Measurements from ENCODE around the gene TAS2R60. TPM values are rescaled to one million over a fixed set of nuclear protein-coding genes. Genes with fewer than 3 reads are reported as not detected.
"Not testable (repeated sequence)": the region's sequence is repeated elsewhere in the genome, so short reads cannot be mapped to it uniquely, and the experiment has no call there.

TAS2R60 gene
- total RNA-seq, 1 donor = not detected

DNA sequence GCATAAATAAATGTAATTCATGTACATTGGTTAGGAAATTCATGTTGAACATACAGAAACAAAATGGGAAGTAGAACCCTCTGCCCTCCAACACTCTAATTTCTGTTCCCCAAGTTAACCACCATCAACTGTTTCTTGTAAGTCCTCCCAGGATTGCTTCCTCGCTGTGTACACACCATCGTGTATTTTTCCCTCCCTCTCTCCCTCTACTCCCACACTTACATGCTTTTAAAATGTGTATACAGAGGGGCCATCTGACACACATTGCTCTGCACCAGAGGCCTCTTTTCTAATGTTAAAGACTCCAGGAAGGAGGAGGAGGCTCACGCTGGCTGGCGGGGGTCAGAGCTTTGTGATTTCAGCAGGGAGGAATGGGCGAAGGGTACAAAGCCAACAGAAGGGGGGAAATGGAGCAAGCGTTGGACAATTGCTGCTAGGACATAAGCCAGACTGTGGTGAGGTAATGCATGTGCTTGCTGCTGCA is 32.7 kb upstream of the TAS2R60 start:
- Histone ChIP-seq H3K36me3 (ENCODE audit: insufficient read depth, low read length) (no peaks in the 10 kb centered on the region), H3K79me2 (ENCODE audit: insufficient read depth, low read length) (no peaks in the 10 kb centered on the region), H3K9me3 (ENCODE audit: low read depth, low read length) (no peaks in the 10 kb centered on the region), H3K27ac (ENCODE audit: low read depth, low read length) (no peak overlapping the region), H3K27me3 (ENCODE audit: insufficient read depth, low read length) (no peaks in the 10 kb centered on the region), H3K4me1 (ENCODE audit: insufficient read depth, low read length) (peaks cover 40% of the 10 kb centered on the region), H3K4me2 (ENCODE audit: insufficient read depth, low read length) (peak overlapping the region; percentile 60), H3K4me3 (ENCODE audit: insufficient read depth, low read length) (no peak overlapping the region), H2AFZ (ENCODE audit: low read length) (peak overlapping the region; percentile 57), H4K20me1 (ENCODE audit: insufficient read depth, low read length) (no peaks in the 10 kb centered on the region)
- peak; percentile 90 for DNase-seq (ENCODE audit: insufficient read length, low spot score, missing footprints)
- TF ChIP-seq, protein P1, sequence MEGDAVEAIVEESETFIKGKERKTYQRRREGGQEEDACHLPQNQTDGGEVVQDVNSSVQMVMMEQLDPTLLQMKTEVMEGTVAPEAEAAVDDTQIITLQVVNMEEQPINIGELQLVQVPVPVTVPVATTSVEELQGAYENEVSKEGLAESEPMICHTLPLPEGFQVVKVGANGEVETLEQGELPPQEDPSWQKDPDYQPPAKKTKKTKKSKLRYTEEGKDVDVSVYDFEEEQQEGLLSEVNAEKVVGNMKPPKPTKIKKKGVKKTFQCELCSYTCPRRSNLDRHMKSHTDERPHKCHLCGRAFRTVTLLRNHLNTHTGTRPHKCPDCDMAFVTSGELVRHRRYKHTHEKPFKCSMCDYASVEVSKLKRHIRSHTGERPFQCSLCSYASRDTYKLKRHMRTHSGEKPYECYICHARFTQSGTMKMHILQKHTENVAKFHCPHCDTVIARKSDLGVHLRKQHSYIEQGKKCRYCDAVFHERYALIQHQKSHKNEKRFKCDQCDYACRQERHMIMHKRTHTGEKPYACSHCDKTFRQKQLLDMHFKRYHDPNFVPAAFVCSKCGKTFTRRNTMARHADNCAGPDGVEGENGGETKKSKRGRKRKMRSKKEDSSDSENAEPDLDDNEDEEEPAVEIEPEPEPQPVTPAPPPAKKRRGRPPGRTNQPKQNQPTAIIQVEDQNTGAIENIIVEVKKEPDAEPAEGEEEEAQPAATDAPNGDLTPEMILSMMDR (IDR thresholded peaks at IDR 0.05; ENCODE audit: extremely low read depth, low read depth, low read length) = no peak

DNA sequence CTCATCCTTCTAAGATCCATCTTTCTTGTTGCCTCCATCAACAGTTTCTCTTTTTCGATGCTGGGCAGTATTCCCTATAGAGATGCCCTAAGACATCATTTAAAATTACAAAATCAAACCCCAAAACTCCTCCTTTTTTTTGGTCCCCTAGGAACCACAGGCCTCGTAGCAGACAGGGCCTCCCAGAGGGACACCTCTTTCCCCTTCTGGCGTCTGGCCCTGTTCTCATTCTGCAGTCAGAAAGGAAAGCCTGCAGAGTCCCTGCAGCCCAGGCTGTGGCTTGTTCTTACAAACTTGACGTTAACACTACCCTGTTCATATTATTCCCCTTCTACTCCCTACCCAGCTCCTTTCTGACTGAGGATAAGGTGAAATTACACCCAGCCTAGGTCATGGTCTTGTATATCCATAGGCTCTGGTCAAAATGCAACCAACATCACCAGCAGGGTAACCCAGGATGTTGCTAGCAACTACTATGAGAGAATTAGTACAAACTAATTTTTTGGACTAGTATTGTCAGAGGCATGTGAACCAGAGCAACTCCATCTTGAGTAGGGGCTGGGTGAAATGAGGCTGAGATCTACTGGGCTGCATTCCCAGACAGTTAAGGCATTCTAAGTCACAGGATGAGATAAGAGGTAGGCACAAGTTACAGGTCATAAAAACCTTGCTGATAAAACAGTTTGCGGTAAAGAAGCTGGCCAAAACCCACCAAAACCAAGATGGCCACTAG is 31.1 kb upstream of the TAS2R60 start:
- no peak overlapping the region for H3K4me3 ChIP-seq (ENCODE audit: insufficient read depth, low read length)
- no peak for DNase-seq (ENCODE audit: insufficient read length, low spot score, missing footprints)
- no peaks in the 10 kb centered on the region for H3K27me3 ChIP-seq (ENCODE audit: insufficient read depth, low read length)
- no peak overlapping the region for H3K4me2 ChIP-seq (ENCODE audit: insufficient read depth, low read length)
- no peaks in the 10 kb centered on the region for H3K79me2 ChIP-seq (ENCODE audit: insufficient read depth, low read length)
- H4K20me1 ChIP-seq (ENCODE audit: insufficient read depth, low read length) = no peaks in the 10 kb centered on the region
- no peaks in the 10 kb centered on the region for H3K36me3 ChIP-seq (ENCODE audit: insufficient read depth, low read length)
- H3K27ac ChIP-seq (ENCODE audit: low read depth, low read length) = no peak overlapping the region
- H3K9me3 ChIP-seq (ENCODE audit: low read depth, low read length) = no peaks in the 10 kb centered on the region
- H3K4me1 ChIP-seq (ENCODE audit: insufficient read depth, low read length) = peaks cover 49% of the 10 kb centered on the region
- TF ChIP-seq, protein P1 (IDR thresholded peaks at IDR 0.05; ENCODE audit: extremely low read depth, low read depth, low read length) = no peak
- H2AFZ ChIP-seq (ENCODE audit: low read length) = no peak overlapping the region

GRCh38 chr7:143413123-143413522 is 30.1 kb upstream of the TAS2R60 start:
- H4K20me1 ChIP-seq (ENCODE audit: insufficient read depth, low read length) = no peaks in the 10 kb centered on the region
- no peaks in the 10 kb centered on the region for H3K36me3 ChIP-seq (ENCODE audit: insufficient read depth, low read length)
- no peak for DNase-seq (ENCODE audit: insufficient read length, low spot score, missing footprints)
- no peak overlapping the region for H3K27ac ChIP-seq (ENCODE audit: low read depth, low read length)
- H3K9me3 ChIP-seq (ENCODE audit: low read depth, low read length) = no peaks in the 10 kb centered on the region
- no peaks in the 10 kb centered on the region for H3K27me3 ChIP-seq (ENCODE audit: insufficient read depth, low read length)
- TF ChIP-seq, protein P1 (IDR thresholded peaks at IDR 0.05; ENCODE audit: extremely low read depth, low read depth, low read length) = no peak
- no peak overlapping the region for H2AFZ ChIP-seq (ENCODE audit: low read length)
- H3K4me3 ChIP-seq (ENCODE audit: insufficient read depth, low read length) = no peak overlapping the region
- H3K4me1 ChIP-seq (ENCODE audit: insufficient read depth, low read length) = peaks cover 49% of the 10 kb centered on the region
- H3K4me2 ChIP-seq (ENCODE audit: insufficient read depth, low read length) = no peak overlapping the region
- H3K79me2 ChIP-seq (ENCODE audit: insufficient read depth, low read length) = no peaks in the 10 kb centered on the region

DNA sequence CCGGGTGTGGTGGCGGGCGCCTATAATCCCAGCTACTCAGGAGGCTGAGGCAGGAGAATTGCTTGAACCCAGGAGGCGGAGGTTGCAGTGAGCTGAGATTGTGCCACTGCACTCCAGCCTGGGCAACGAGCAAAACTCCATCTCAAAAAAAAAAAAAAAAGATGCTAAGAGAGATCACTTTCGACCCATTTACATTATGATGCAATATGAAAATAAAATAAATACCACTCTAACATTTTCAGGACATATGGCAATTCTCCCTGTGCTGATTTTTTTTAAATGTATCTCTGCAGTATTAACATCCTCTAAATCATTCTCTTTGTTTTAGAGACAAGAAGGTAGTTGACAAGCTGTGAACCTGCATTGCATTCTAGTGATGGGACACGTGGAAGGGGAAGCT is 28.0 kb upstream of the TAS2R60 start:
- not testable (repeated sequence) for H2AFZ ChIP-seq (ENCODE audit: low read length); H3K9me3 ChIP-seq (ENCODE audit: low read depth, low read length); H3K79me2 ChIP-seq (ENCODE audit: insufficient read depth, low read length); H3K36me3 ChIP-seq (ENCODE audit: insufficient read depth, low read length); H3K27me3 ChIP-seq (ENCODE audit: insufficient read depth, low read length); H3K4me3 ChIP-seq (ENCODE audit: insufficient read depth, low read length); H4K20me1 ChIP-seq (ENCODE audit: insufficient read depth, low read length); DNase-seq (ENCODE audit: insufficient read length, low spot score, missing footprints)
- Histone ChIP-seq H3K4me1 (ENCODE audit: insufficient read depth, low read length) (peaks cover 42% of the 10 kb centered on the region), H3K27ac (ENCODE audit: low read depth, low read length) (peak overlapping the region; percentile 59), H3K4me2 (ENCODE audit: insufficient read depth, low read length) (peak overlapping the region; percentile 67)
